Suppressor macrophage treated with lipopolysaccharide for 1 hour (primary cell): Measurements from ENCODE around the gene LSR.

Experiments used
- DNase-seq, 3 donors: peaks; one replicate each; pipeline ENCODE4 v3.0.0-alpha.2; 2020 to 2022

LSR gene, protein sequence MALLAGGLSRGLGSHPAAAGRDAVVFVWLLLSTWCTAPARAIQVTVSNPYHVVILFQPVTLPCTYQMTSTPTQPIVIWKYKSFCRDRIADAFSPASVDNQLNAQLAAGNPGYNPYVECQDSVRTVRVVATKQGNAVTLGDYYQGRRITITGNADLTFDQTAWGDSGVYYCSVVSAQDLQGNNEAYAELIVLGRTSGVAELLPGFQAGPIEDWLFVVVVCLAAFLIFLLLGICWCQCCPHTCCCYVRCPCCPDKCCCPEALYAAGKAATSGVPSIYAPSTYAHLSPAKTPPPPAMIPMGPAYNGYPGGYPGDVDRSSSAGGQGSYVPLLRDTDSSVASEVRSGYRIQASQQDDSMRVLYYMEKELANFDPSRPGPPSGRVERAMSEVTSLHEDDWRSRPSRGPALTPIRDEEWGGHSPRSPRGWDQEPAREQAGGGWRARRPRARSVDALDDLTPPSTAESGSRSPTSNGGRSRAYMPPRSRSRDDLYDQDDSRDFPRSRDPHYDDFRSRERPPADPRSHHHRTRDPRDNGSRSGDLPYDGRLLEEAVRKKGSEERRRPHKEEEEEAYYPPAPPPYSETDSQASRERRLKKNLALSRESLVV

DNA sequence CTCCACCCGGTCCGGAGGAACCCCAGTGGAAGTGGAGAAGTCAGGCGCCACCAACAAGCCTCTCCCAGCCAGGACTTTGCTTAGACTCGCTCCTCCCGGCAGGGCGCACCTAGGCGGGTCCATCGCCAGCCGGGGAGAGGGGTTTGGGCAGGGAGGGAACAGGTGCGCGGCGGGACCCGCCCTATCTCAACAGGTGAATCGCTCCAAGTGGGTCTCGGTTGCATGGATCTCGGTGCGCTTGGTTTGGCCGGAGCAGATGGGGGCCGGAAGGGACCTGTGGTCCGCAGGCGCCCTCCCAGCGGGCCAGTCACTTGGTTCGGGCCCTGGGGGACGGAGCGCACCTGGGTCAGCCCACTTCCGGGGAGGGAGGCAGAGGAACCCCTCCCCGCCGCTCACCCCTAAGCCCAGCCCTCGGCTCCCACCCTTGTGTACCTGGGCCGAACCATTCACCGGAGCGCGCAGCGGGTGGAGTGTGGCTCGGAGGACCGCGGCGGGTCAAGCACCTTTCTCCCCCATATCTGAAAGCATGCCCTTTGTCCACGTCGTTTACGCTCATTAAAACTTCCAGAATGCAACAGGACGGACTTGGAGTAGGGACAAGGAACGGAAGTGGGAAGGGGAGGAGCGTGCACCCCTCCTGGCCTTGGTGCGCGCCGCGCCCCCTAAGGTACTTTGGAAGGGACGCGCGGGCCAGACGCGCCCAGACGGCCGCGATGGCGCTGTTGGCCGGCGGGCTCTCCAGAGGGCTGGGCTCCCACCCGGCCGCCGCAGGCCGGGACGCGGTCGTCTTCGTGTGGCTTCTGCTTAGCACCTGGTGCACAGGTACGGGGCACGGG is at the start of gene LSR:
TSS of gene LSR (plus strand) at position 693 of the 836 bp plus-strand sequence. CDS start at position 714, 21 bp downstream.
- DNase-seq, result peak in 1 of 3 donors; percentile 45

DNA sequence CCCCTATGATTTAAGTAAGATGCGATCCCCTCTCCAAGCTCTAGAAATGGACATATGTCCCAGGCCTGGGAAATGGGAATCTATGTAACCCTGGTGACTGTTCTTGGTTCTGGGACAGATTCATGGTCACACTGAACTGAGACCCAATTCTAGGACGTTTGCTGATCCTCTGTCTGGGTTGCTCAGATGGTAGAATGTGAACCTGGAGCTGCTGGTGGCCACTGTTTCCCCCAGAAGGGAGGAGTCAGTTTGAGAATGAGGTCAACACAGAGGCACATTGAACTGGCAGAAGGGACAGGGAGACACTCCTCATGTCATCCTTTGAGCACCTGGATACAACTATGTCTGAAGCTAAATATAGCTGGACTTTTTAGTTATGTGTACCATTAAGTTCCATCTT is 49.3 kb upstream of the LSR start:
- no peak for DNase-seq

DNA sequence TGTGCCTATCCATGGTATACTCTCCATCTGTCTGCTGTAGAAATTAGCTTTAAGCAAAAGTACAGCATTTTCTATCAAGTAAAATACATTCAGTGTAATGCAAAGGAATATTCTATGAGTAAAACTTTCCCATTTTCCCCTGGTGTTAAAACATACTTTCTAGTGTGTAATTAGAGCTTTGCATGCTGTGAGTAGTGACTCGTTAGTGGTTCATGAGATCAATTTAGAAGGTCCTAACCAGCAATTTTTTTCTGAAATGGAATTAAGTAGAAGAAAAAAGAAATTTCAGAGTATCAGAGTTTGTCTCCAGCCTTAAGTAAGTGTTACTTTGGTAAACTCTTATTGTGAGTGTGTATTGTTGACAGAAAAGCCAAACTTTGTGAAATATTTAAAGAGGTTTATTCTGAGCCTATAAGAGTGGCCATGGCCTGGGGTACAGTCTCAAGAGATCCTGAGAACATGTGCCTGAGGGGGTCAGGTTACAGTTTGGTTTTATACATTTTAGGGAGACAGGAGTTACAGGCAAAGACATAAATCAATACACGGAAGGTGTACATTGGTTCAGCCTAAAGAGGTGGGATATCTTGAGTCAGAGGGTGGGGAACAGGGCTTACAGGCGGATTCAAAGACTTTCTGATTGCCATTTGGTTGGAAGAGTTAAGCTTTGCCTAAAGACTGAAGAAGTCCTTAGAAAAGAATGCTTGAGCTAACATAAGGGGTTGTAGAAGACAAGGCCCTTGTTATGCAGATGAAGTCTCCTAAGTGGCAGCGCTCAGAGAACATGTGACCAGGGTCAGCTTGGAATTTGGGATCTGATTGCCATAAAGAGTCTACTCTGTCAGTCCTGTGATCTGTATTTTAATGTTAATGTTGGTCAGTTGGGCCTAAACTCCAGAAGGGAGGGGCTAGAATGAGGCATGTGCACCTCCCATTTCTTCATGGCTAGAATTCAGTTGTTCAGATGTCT is 45.8 kb upstream of the LSR start:
- no peak for DNase-seq

DNA sequence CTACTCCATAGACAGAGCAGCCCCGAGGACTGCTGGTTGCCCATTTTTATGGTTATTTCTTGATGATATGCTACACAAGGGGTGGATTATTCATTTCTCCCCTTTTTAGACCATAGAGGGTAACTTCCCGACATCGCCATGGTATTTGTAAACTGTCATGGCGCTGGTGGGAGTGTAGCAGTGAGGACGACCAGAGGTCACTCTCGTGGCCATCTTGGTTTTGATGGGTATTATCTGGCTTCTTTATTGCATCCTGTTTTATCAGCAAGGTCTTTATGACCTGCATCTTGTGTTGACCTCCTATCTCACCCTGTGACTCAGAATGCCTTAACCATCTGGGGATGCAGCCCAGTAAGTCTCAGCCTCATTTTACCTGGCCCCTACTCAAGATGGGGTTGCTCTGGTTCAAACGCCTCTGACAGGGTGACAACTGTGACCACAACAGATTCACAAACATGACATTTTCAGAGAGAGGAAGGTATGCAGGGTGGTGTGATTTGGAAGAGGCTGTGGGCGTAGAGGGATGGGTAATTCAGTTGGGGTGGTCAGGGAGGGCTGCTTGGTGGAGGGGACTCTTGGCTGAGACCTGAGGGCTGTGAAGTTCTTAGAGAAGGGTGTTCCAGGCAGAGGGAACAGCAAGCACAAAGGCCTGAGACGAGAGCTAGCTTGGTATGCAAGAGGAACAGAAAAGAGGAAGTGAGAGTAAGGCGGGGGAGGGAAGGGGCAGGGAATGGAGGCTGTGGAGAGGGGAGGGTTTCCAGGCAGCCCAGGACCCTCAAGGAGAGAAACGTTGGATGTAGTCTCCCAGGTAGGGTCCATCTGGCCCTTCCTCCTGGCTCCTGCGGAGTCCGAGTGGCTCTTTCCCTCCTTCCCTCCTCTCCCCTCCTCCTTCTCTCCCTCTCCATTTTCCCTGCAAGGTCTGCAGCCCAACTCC is 43.7 kb upstream of the LSR start:
- peak; percentile 73 to 84 (median 83) for DNase-seq

DNA sequence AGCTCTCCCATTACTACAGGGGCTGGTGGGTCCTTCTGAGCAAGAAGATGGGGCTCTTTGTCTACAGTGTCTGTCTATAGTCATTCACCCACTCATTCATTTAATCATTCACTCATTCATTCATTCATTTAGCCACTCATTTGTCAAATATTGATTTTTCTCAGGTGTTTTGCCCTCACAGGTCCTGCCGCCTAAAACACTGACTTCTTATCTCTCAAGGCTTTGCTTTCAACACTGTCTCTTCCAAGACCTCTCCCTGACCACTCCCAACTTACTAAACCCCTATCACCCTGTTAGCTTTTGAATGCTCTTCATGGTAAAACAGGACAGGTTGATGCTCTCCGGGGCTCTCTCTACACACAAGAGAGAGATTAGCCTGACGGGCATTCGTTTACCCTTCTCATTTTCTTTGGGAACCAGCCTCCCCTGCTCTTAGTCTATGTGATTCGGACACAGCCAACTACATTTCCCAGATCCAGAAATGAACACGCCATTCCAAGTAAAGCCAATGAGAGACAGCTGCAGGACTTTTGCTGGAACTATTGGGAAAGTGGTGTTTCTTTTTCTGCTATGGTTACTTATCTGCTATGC is 43.0 kb upstream of the LSR start:
- DNase-seq, result no peak

DNA sequence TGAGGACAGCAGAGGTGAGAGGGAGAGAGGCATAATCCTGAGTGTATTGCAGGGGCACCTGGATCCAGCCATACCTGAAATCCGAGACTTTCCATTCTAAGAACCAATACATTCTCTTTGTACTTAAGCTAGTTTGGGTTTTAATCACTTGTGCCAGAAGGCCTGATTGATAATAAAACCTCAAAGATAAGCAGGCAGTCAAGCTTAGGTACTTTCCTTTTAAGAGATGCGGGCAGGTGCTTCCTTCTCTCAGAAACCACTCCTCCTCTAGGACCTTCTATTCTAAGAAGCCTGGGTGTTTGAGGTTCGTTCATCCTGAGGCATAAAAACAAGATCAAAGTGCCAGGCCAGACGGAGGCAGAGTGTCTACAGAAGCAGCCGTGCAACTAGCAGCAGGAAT is 42.4 kb upstream of the LSR start:
- DNase-seq, result no peak

DNA sequence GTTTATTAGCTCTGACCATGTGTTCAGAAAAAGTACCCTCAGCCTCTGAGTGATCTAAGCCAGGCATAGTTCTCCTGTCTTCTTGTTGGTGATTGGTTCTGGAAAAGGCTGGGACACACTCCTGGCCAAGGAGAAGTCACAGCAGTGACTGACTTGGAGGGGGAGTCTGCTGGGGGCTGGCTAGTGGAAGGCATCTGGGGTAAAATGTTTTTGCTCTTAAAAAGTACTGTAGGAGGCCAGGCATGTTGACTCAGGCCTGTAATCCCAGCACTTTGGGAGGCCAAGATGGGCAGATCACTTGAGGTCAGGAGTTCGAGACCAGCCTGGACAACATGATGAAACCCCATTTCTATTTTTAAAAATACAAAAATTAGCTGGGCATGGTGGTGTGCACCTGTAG is 41.9 kb upstream of the LSR start:
- peak in 2 of 3 donors; percentile 27 to 41 for DNase-seq

DNA sequence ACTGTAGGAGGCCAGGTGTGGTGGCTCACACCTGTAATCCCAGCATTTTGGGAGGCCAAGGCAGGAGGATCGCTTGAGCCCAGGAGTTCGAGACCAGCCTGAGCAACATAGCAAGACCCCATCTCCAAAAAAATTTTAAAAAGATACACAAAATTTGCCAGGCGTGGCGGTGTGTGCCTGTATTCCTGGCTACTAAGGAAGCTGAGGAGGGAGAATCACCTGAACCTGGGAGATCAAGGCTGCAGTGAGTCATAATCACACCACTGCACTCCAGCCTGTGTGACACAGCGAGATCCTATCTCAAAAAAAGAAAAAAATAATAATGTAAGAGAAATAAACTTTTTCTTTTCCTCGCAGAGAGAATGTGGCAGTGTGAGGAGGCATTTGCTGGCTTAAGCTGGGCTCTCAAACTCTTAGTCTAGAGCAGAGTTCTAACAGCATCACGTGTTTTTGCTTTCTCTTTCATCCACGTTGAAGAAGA is 41.4 kb upstream of the LSR start:
- no peak for DNase-seq

DNA sequence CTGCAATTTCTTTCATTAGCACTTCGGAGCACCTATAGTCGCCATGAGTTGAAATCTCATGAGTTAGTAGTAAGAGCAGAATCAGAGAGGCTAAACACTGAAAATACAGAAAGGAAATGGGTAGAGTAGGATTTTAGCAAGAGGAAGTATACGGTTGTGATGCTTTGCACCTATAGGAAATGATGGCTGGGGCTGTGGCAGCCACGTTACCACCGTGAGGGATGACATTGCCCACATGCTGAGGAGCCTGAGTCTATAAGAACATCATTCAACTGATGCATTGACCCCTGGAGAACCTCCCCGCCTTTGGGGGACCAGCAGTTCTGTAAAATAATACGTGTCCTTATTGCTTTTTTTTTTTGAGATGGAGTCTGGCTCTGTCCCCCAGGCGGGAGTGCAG is 40.7 kb upstream of the LSR start:
- DNase-seq, result no peak

DNA sequence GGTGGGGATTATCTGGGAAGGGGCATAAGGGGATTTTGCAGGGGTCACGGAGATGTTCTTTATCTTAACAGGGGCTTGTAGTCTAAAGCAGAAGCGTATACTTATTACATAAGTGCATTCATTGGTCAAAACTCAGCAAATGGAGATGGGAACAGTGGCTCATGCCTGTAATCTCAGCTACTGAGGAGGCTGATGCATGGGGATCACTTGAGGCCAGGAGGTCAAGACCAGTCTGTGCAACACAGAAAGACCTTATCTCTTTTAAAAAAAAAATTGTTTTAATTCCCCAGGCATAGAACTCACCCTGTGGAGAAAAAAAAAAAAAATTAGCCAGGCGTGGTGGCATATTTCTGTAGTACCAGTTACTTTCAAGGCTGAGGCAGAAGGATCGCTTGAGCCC is 39.2 kb upstream of the LSR start:
- DNase-seq, result no peak

DNA sequence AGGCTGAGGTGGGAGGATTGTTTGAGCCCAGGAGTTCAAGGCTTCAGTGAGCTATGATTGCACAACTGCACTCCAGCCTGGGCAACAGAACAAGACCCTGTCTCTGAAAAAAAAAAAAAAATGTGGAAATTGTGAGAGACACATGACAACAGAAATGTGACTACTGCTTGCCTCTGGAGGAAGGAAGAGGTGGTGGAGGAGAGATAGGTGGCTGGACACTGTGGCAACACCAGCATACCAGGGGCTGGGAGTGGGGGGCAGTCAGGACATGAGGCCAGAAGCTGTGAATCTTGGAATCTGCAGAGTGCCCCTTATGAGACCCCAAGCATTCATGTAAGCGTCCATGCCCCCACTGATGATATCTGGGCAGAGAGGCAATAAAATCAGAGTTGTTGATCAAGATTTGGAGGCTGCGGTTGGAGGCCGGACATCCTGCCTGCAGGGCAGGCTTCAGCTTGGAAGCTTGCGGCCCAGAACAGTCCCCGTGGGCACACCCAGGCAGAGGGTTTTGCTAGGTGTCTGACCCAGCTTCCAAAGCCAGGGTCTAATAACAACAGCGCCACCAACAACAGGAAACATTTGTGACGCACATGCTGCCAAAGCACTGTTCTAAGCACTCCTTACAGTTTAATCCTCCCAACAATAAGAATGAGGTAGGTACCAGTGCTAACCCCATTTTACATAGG is 37.1 kb upstream of the LSR start:
- peak in 1 of 3 donors; percentile 33 for DNase-seq

DNA sequence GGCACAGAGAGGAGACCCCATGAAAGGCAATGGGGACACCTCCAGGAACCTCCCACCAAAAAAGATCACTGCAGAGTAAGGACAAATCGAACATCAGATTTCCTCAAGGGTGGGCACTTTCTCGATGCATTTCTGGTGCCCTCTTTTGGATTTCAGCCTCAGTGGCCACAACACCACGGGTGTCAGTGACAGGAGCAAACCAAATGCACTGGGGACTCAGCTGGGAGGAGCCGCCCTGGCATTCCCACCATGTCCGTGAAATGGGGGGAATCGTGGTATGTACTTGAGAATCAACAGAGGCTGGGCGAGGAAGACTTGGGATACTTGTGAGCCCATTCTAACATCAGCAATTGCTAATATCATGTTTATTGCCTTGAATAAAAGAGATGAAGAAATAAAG is 36.6 kb upstream of the LSR start:
- no peak for DNase-seq

DNA sequence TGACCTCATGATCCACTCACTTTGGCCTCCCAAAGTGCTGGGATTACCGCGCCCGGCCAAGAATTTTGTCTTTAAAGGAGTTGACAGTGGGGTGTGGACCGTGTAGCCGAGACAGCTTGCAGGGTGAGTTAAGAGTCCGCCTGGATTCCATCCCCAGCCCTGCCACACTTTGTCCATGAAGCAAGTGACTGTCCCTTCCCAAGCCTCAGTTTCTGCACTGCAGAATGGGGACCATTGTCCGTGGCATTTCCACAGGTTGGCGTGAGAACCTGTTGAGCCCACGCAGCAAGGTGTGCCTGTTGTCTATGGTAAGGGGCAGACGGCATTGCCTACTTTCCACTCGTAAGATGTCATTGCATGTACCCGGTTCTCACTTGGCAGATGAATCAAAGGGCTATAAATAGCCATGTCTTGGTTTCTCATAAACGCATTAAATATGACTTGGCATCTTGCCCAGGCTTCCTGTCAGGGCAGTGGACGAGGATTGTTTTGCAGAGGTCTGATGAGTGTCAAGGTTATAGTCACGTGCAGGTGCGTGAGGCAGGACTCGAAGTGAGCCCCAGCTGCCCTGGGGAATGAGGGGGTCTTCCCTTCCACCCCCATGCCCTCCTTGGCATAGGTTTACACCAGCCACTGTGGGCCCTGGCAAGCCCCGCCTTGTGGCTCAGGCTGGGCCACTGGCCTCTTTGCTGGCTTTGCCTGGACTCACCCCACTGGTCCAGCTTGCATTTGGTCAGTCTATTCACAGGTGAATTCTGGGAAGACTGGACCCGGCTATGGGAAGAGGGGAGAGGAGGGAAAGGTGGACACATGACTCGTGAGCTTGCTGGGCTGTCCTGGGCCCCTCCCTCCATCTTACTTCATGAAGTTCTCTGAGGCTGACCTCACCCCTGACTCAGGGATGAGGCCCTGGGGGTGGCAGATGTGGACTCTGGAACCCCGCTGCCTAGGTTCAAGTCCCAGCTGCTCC is 34.9 kb upstream of the LSR start:
- DNase-seq, result peak; percentile 93 to 98 (median 97)

DNA sequence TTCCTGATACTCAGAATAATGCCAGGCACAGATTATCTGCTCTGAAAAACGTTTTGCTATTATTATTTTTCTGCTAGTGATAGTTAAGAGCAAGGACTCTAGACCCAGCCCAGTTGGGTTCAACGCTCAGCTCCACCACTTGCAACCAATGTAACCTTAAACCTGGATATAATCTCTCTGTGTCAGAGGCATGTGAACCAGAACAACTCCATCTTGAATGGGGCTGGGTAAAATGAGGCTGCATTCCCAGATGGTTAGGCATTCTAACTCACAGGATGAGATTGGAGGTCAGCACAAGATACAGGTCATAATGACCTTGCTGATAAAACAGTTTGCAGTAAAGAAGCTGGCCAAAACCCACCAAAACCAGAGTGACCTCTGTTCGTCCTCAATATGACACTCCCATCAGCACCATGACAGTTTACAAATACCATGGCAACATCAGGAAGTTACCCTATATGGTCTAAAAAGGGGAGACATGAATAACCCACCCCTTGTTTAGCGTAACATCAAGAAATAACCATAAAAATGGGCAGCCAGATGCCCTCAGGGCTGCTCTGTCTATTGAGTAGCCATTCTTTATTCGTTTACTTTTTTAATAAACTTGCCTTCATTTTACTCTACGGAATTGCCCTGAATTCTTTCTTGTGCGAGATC is 33.9 kb upstream of the LSR start:
- DNase-seq, result no peak

DNA sequence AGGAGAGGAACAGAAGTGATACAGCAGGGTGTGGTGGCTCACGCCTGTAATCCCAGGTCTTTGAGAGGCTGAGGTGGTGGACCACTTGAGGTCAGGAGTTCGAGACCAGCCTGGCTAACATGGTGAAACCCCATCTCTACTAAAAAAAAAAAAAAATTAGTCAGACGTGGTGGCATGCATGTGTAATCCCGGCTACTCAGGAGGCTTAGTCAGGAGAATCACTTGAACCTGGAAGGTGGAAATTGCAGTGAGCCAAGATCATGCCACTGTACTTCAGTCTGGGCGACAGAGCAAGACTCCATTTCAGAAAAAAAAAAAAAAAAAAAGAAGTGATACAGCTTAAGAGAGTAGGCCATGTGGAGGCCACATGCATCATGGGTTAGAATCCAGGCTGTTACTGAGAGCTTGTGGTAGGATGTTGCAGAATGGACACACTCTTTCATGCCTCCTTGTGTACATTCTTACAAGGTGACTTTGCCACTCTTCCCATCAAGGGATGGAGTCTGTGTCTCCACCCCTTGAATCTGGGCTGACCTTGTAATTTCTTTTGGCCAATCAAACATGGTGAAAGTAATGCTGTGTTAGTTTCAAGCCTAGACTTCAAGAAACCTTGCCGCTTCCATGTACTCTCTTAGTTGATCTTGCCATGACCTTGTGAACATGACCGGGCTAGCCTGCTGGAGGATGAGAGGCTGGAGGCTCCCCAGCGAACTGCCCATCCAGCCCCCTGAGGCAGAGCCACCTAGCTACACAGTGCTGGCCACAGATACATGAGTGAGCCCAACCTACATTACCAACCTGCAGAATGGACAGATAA is 32.6 kb upstream of the LSR start:
- peak in 1 of 3 donors; percentile 38 for DNase-seq

DNA sequence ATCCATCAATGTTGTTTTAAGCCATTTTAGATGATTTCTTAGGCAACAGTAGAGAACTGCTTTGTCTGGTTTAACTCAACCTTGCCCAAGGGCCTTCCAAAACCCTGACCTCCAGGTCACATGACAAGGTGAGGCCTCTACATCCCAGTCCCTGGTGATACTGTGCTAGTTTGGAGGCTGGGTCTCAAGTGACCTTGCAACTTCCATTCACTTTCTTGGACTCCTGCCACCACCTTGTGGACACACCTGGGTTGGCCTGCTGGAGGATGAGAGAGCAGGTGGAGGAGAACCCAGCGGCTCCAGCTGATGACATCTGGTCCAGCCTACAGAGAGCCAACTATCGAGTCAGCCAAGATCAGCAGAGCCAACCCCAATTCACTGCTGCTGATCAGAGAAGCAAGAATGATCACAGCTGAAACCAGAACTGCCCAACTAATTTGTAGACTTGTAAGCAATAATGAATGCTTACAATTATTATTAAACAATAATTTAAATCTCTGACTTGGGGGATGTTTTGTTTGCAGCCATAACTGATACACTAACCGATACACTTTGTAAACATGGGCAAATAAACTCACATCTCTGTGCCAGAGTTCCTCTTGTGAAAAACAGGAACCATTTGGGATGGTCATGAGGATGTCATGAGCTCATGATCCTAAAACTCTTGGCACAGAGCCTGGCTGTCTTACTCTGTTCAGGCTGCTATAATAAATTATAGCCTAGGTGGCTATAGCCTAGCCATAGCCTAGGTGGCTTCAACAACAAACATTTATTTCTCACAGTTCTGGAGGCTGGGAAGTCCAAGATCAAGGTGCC is 31.8 kb upstream of the LSR start:
- peak; percentile 86 to 93 (median 92) for DNase-seq
